Epithelial cell of proximal tubule (primary cell): ENCODE measurements around the gene BARX1. TPM values are rescaled to one million over a fixed set of nuclear protein-coding genes. Genes with fewer than 3 reads are reported as not detected.

Experiments
- DNase-seq: peaks from one replicate; pipeline ENCODE4 v3.0.0-alpha.2; 2011; ENCODE audit warnings: low read depth
- H3K4me3 ChIP-seq: 2 replicates; pipeline ENCODE4 v1.5.1; 2011; ENCODE audit warnings: low read depth, mild to moderate bottlenecking, low read length
- total RNA-seq: library from RNA; depleted of rRNA; stranded (reverse); fragments of >200 nt; gene quantifications from 2 replicates; pipeline ENCODE4 v1.2.3, GENCODE V29; 2015
- TF ChIP-seq, protein P1 (sequence below): conservative IDR thresholded peaks from 2 replicates; pipeline ENCODE4 v1.5.1; 2012; ENCODE audit warnings: low read depth, mild to moderate bottlenecking, low read length

Gene BARX1
- total RNA-seq, 1 donor from 2014 or later, result not detected

DNA sequence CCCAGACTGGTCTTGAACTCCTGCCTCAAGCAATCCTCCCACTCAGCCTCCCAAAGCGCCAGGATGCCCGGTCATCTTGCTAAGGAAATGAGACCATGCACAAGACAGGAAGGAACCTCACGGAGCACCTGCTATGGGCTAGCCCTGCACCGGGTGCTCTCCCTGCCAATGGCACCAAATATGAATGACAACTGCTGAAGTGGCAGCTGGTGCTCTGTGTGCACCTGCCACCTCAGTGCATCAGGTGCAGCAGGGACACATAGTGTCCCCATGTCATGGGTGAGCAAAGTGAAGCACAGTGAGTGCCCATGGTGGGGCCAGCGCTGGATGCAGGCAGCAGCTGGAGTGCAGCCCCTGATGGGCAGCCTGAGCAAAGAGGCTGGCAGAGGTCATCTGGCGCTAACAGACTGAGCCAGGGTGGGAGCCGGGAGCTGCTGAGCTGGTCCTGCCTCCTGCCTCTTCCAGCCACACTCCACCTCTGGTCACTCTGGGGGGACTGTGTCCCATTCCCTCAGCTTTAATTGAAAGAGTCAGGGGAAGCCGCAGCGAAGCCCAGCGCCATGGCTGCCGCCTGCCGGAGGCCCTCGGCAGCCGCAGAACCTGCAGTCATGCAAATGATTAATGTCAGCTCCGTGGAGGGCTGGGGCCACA, 46.4 kb downstream of the BARX1 start:
- TF ChIP-seq, protein P1, sequence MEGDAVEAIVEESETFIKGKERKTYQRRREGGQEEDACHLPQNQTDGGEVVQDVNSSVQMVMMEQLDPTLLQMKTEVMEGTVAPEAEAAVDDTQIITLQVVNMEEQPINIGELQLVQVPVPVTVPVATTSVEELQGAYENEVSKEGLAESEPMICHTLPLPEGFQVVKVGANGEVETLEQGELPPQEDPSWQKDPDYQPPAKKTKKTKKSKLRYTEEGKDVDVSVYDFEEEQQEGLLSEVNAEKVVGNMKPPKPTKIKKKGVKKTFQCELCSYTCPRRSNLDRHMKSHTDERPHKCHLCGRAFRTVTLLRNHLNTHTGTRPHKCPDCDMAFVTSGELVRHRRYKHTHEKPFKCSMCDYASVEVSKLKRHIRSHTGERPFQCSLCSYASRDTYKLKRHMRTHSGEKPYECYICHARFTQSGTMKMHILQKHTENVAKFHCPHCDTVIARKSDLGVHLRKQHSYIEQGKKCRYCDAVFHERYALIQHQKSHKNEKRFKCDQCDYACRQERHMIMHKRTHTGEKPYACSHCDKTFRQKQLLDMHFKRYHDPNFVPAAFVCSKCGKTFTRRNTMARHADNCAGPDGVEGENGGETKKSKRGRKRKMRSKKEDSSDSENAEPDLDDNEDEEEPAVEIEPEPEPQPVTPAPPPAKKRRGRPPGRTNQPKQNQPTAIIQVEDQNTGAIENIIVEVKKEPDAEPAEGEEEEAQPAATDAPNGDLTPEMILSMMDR, result no peak
- DNase-seq, result no peak
- H3K4me3 ChIP-seq, result no peak overlapping the region

DNA sequence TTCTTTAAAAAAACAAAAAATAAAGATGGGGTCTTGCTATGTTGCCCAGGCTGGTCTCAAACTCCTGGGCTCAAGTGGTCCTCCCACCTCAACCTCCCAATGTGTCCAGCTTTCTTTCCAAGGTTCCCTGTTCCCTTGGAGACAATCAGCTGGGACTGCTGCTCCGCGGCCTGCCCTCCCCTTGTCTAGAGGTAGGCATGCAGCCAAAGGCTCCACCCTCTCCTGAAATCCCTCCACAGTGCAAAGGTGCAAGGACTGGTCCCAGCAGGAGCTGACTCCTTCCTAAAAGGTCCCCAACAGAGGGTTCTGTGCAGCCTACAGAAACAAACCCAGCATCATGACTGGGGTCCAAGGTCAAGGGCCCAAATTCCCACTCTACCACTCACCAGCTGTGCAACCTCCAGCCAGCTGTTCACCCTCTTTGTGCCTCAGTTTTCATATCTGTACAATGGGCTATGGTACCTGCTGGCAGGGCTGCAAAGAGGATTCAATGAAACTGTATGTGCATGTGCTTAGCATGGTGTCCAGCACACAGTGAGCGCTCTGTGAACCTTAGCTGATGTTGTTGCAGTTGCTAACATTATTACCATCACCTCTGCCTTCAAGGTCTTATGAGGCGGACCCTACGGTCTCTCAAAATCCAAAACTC, 47.5 kb downstream of the BARX1 start:
- DNase-seq, result no peak
- H3K4me3 ChIP-seq, result no peak overlapping the region
- TF ChIP-seq, protein P1, result no peak

DNA sequence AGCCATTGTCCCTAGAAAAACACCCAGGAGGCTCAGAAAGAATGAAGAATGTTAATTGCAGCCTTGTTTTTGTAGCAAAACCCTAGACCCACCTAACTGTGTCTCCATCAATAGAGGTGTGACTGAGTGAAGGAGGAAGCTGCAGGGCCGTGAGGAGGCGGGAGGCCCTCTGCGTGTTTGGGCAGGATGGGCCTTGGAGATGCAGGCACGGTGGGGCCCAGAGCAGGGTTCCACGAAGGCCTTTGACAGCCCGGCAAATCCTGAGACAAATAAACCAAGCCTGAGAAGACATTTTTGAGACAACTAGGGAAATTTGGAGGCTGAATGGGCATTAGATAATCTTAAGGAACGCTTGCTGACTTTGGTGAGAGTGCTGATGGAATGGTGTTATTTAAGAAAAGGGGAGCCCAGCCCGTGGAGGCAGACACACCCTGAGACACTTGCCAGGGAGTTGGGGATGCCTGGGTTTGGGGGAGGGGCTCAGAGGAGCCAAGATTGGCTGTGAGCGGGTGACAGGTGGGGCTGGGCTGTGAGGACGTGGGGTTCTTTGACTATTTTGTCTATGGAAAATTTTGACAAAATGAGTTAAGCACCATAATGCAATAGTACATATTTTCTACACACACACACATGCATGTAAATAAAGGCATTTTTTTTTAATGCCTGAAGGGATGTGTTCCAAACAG, 48.8 kb downstream of the BARX1 start:
- H3K4me3 ChIP-seq, result no peak overlapping the region
- TF ChIP-seq, protein P1, result no peak
- DNase-seq, result no peak

DNA sequence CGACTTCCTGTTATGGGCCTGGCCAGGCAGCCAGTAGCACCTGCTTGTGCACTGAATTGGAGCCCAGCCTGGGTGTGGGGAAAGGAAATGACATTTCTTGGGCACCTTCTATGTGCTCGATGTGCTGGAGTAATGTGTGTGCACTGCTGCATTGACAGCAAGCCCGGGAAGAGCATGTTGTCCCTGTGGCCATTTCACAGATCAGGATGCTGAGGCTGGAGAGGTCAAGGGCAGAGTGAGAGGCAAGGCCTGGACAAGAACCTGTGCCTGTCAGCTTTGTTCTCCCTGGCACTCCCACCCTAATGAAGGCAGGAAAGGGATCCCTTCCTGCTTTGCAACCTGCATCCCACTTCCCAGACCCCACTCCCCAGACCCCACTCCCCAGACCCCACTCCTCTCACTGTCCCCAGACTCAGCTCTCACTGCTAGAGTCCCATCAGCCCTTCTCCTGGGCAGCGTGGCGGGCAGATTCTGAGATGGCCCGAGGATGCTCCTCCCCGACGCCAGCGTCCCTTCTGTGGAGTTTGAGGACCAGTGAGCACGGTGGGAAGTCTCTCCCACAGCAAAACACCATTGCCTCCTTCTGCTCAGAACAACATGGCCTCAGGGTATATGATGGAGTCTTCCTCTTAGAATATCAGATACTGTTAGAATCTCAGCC, 49.6 kb downstream of the BARX1 start:
- TF ChIP-seq, protein P1, result no peak
- no peak for DNase-seq
- H3K4me3 ChIP-seq, result no peak overlapping the region

DNA sequence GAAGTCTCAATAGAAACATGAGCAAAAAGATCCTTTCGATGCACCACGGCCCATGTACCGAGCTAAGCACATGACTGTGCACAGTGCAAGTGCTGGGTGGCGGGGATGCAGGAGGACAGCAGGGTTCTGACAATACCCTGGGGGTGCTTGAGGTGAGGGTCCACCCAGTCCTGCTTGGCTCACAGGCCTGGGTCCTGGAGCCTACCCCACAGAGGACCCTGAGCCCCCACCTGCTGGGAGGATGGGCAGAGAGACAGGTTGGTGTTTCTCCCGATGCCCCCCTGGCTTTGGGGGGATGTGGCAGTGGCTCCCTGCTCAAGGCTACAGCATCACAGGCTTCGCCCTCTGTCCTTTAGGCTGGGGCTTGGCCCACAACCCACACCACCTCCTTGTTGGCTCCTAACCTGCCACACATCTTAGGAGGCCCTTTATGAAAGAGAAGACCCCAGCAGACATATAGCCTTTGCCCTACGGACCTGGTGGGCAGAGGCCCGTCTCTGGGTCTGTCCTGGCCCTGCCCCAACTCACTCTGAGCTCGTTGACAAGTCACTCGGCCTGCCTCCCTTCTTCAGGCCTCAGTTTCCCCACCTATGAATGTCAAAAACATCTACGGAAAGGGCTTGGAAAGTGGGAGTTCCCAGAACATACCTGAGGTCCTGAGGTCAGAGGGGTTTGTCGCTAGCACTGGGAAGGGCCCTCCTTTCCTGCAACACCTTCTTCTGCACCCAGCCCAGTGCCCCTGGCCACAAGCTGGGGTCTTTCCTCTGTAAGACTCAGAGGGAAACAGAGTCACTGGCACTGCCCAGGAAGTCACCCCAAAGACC, 50.3 kb downstream of the BARX1 start:
- TF ChIP-seq, protein P1, result no peak
- H3K4me3 ChIP-seq, result no peak overlapping the region
- DNase-seq, result no peak

DNA sequence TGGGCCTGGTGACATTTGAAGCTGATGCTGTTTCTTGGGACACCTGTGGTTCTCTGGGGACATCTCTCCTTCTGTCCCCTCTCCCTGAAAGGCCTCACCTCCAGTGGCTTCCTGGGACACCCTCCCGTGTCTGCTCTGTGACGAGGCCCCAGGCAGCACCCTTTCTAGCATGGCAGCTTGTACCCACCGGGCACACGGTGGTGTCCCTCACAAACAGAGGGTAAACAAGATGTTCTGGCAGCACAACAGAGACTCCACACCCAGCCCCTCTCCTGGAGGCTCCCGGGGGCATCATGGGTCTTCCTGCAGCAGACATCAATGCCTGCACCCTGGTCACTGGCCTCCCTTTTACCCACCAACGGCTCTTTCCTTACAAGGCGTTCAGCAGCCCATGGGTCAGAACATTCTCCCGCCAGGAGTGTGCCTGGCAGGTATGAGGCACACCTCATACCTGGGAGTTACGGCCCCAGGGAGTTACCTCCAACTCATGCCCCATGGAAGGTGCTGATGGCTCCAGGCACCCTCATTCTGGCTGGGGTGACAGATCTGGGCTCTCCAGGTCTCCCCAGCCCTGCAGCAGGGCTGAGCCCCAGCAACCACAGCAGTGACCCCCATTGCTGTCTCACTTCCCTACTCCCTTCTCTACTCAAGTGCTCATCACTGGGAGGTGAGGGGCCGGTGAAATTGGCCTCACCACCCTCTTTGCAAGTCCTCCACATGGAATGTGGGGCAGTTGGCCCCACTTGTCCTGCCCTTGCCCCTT, 51.1 kb downstream of the BARX1 start:
- H3K4me3 ChIP-seq, result no peak overlapping the region
- TF ChIP-seq, protein P1, result no peak
- no peak for DNase-seq
